HL-60 (cell line): ENCODE measurements around the gene LARP4B.

Experiments used
- CTCF ChIP-seq: IDR thresholded peaks from one replicate; pipeline ENCODE4 v1.5.1; 2011; ENCODE audit warnings: low read length, control low read depth, inconsistent platforms; ENCODE audit not compliant: insufficient read depth
- GABPA ChIP-seq: IDR thresholded peaks from 2 replicates; pipeline ENCODE4 v1.6.1; 2012; ENCODE audit warnings: low read depth
- POLR2AphosphoS5 ChIP-seq: IDR thresholded peaks from 2 replicates; pipeline ENCODE4 v1.6.1; 2012; ENCODE audit warnings: low read depth
- SPI1 ChIP-seq: IDR thresholded peaks from 2 replicates; pipeline ENCODE4 v1.6.1; 2012; ENCODE audit warnings: low read depth, mild to moderate bottlenecking, borderline replicate concordance
- TF ChIP-seq, protein P1 (sequence below): IDR thresholded peaks from 2 replicates; pipeline ENCODE4 v1.6.1; 2012; ENCODE audit warnings: low read depth; ENCODE audit not compliant: insufficient replicate concordance

GRCh38 chr10:810351-810846, 121.1 kb downstream of the LARP4B start:
- TF ChIP-seq CTCF = no peak
- no peak for TF ChIP-seq POLR2AphosphoS5
- TF ChIP-seq, protein P1, sequence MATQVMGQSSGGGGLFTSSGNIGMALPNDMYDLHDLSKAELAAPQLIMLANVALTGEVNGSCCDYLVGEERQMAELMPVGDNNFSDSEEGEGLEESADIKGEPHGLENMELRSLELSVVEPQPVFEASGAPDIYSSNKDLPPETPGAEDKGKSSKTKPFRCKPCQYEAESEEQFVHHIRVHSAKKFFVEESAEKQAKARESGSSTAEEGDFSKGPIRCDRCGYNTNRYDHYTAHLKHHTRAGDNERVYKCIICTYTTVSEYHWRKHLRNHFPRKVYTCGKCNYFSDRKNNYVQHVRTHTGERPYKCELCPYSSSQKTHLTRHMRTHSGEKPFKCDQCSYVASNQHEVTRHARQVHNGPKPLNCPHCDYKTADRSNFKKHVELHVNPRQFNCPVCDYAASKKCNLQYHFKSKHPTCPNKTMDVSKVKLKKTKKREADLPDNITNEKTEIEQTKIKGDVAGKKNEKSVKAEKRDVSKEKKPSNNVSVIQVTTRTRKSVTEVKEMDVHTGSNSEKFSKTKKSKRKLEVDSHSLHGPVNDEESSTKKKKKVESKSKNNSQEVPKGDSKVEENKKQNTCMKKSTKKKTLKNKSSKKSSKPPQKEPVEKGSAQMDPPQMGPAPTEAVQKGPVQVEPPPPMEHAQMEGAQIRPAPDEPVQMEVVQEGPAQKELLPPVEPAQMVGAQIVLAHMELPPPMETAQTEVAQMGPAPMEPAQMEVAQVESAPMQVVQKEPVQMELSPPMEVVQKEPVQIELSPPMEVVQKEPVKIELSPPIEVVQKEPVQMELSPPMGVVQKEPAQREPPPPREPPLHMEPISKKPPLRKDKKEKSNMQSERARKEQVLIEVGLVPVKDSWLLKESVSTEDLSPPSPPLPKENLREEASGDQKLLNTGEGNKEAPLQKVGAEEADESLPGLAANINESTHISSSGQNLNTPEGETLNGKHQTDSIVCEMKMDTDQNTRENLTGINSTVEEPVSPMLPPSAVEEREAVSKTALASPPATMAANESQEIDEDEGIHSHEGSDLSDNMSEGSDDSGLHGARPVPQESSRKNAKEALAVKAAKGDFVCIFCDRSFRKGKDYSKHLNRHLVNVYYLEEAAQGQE = no peak
- TF ChIP-seq GABPA = no peak
- TF ChIP-seq SPI1 = no peak
